IMR-90 (cell line): ENCODE results near the gene MT1H. TPM values are rescaled to one million over a fixed set of nuclear protein-coding genes. Genes with fewer than 3 reads are reported as not detected.

Experiments used
- ATAC-seq: fragments of 200-7000 bp; cut with Tn5 transposase; 2 replicates; pipeline ENCODE4 v1.9.1; 2020; ENCODE audit warnings: low read depth, mild to moderate bottlenecking, moderate library complexity
- BruUV-seq: library from RNA; stranded (reverse); fragments of 400-500 nt; replicated peaks from 2 replicates; lab custom pipeline; 2021; lab: Mats Ljungman, UMichigan
- CTCF ChIA-PET: fragments of 300-600 bp; formaldehyde crosslinking; extraction: SDS; loops from one replicate; lab custom pipeline; 2021; ENCODE audit warnings: antibody characterized with exemption; lab: Yijun Ruan, JAX
- POLR2A ChIA-PET: fragments of 300-600 bp; sonication (Branson Sonifier 250); formaldehyde crosslinking; loops from one replicate; lab custom pipeline; 2022; ENCODE audit warnings: antibody characterized with exemption; ENCODE audit not compliant: unreplicated experiment; lab: Charles Lee
- DNase-seq: peaks from one replicate; pipeline ENCODE4 v3.0.0; 2013
- H2AFZ ChIP-seq: replicated peaks from 2 replicates; pipeline ENCODE3; 2013; ENCODE audit warnings: low read length, mild to moderate bottlenecking; ENCODE audit not compliant: poor library complexity
- H2AK5ac ChIP-seq: 2 replicates; pipeline ENCODE4 v1.6.1; 2013; ENCODE audit warnings: low read depth, low read length, inconsistent platforms
- H2AK9ac ChIP-seq: replicated peaks from 2 replicates; pipeline ENCODE3; 2013; ENCODE audit warnings: mild to moderate bottlenecking, low read depth, low read length, moderate library complexity; ENCODE audit not compliant: poor library complexity
- H2BK120ac ChIP-seq: 2 replicates; pipeline ENCODE4 v1.6.1; 2013; ENCODE audit warnings: low read depth, low read length, inconsistent platforms
- H2BK15ac ChIP-seq: 3 replicates; pipeline ENCODE4 v1.6.1; 2013; ENCODE audit warnings: low read depth, low read length, inconsistent platforms
- H2BK20ac ChIP-seq: 2 replicates; pipeline ENCODE4 v1.6.1; 2013; ENCODE audit warnings: low read depth, mild to moderate bottlenecking, inconsistent platforms, low read length, moderate library complexity
- H2BK5ac ChIP-seq: 2 replicates; pipeline ENCODE4 v1.6.1; 2013; ENCODE audit warnings: mild to moderate bottlenecking, low read depth, low read length, inconsistent platforms; ENCODE audit not compliant: poor library complexity, severe bottlenecking
- H3K14ac ChIP-seq: replicated peaks from 2 replicates; pipeline ENCODE4 v1.6.1; 2013; ENCODE audit warnings: low read depth, low read length, inconsistent platforms
- H3K18ac ChIP-seq: 2 replicates; pipeline ENCODE4 v1.6.1; 2013; ENCODE audit warnings: low read depth, low read length, control low read depth
- H3K23ac ChIP-seq: 2 replicates; pipeline ENCODE4 v1.6.1; 2013; ENCODE audit warnings: low read depth, low read length, inconsistent platforms
- H3K27ac ChIP-seq: 2 replicates; pipeline ENCODE4 v1.5.1; 2013; ENCODE audit warnings: mild to moderate bottlenecking, control low read depth, low read length; ENCODE audit not compliant: insufficient read depth
- H3K27me3 ChIP-seq: 2 replicates; pipeline ENCODE4 v1.6.1; 2013; ENCODE audit warnings: low read length; ENCODE audit not compliant: control insufficient read depth, insufficient read depth
- H3K36me3 ChIP-seq: 2 replicates; pipeline ENCODE4 v1.6.1; 2013; ENCODE audit warnings: low read length, mixed read lengths; ENCODE audit not compliant: control insufficient read depth, insufficient read depth
- H3K4ac ChIP-seq: 2 replicates; pipeline ENCODE4 v1.6.1; 2013; ENCODE audit warnings: low read depth, low read length, inconsistent platforms
- H3K4me1 ChIP-seq: 2 replicates; pipeline ENCODE4 v1.6.1; 2013; ENCODE audit warnings: low read length, mixed read lengths; ENCODE audit not compliant: control insufficient read depth, insufficient read depth
- H3K4me2 ChIP-seq: 2 replicates; pipeline ENCODE4 v1.6.1; 2013; ENCODE audit warnings: low read depth, mild to moderate bottlenecking, control low read depth, low read length, moderate library complexity
- H3K4me3 ChIP-seq: 2 replicates; pipeline ENCODE4 v1.5.1; 2013; ENCODE audit warnings: low read depth, mild to moderate bottlenecking, control low read depth, low read length, moderate library complexity; ENCODE audit not compliant: insufficient read depth
- H3K56ac ChIP-seq: 2 replicates; pipeline ENCODE4 v1.6.1; 2013; ENCODE audit warnings: low read length, inconsistent platforms; ENCODE audit not compliant: insufficient read depth; ENCODE audit errors: extremely low read depth
- H3K79me1 ChIP-seq, 2 experiments: 2 replicates each; pipeline ENCODE4 v1.6.1; 2013; ENCODE audit warnings: low read length in 2 of 2, inconsistent platforms in 1 of 2, low read depth in 1 of 2
- H3K9ac ChIP-seq: 2 replicates; pipeline ENCODE4 v1.6.1; 2013; ENCODE audit warnings: low read depth, low read length, control low read depth
- H3K9me1 ChIP-seq: 2 replicates; pipeline ENCODE4 v1.6.1; 2013; ENCODE audit warnings: low read length, inconsistent platforms; ENCODE audit not compliant: insufficient read depth
- H3K9me3 ChIP-seq: 2 replicates; pipeline ENCODE4 v1.6.1; 2013; ENCODE audit warnings: low read length; ENCODE audit not compliant: control insufficient read depth, insufficient read depth
- H4K20me1 ChIP-seq: 2 replicates; pipeline ENCODE4 v1.6.1; 2013; ENCODE audit warnings: low read length, inconsistent platforms; ENCODE audit not compliant: insufficient read depth
- H4K5ac ChIP-seq: 2 replicates; pipeline ENCODE4 v1.6.1; 2013; ENCODE audit warnings: mild to moderate bottlenecking, low read depth, low read length, control low read depth
- H4K8ac ChIP-seq, 2 experiments: 2 replicates each; pipeline ENCODE4 v1.6.1; 2013; ENCODE audit warnings: low read depth in 2 of 2, low read length in 2 of 2, control low read depth in 1 of 2, inconsistent platforms in 1 of 2
- H4K91ac ChIP-seq: 2 replicates; pipeline ENCODE4 v1.6.1; 2013; ENCODE audit warnings: low read depth, low read length, inconsistent platforms; ENCODE audit not compliant: insufficient read depth
- BHLHE40 ChIP-seq: fragments of 150-350 bp; IDR thresholded peaks from 2 replicates; pipeline ENCODE4 v1.6.1; 2016; ENCODE audit warnings: mild to moderate bottlenecking, low read depth, low read length
- CEBPB ChIP-seq: IDR thresholded peaks from 2 replicates; pipeline ENCODE4 v1.6.1; 2012; ENCODE audit warnings: low read depth, low read length, improper control_type of control experiment
- CHD1 ChIP-seq: IDR thresholded peaks from 2 replicates; pipeline ENCODE4 v1.6.1; 2012; ENCODE audit warnings: low read depth, low read length, improper control_type of control experiment
- FOS ChIP-seq: fragments of 150-350 bp; IDR thresholded peaks from 2 replicates; pipeline ENCODE4 v1.6.1; 2016; ENCODE audit warnings: low read depth, low read length
- MAFK ChIP-seq: IDR thresholded peaks from 2 replicates; pipeline ENCODE4 v1.6.1; 2012; ENCODE audit warnings: low read depth, low read length, improper control_type of control experiment
- MAZ ChIP-seq: IDR thresholded peaks from 2 replicates; pipeline ENCODE4 v1.6.1; 2012; ENCODE audit warnings: low read depth, mild to moderate bottlenecking, low read length, improper control_type of control experiment, moderate library complexity, borderline replicate concordance
- MXI1 ChIP-seq: IDR thresholded peaks from 2 replicates; pipeline ENCODE4 v1.6.1; 2012; ENCODE audit warnings: low read depth, mild to moderate bottlenecking, low read length, moderate library complexity, borderline replicate concordance
- NFE2L2 ChIP-seq: fragments of 150-350 bp; IDR thresholded peaks from 2 replicates; pipeline ENCODE4 v1.6.1; 2016; ENCODE audit warnings: low read depth, mild to moderate bottlenecking, low read length
- POLR2A ChIP-seq: IDR thresholded peaks from 2 replicates; pipeline ENCODE4 v1.6.1; 2012; ENCODE audit warnings: mild to moderate bottlenecking, low read depth, low read length
- RAD21 ChIP-seq: IDR thresholded peaks from 2 replicates; pipeline ENCODE4 v1.6.1; 2012; ENCODE audit warnings: low read length, improper control_type of control experiment
- RCOR1 ChIP-seq: IDR thresholded peaks from 2 replicates; pipeline ENCODE4 v1.6.1; 2012; ENCODE audit warnings: mild to moderate bottlenecking, low read length, improper control_type of control experiment; ENCODE audit not compliant: insufficient replicate concordance
- RFX5 ChIP-seq: IDR thresholded peaks from 2 replicates; pipeline ENCODE4 v1.8.0; 2012; ENCODE audit warnings: low read depth, mild to moderate bottlenecking, low read length, moderate library complexity
- SMC3 ChIP-seq: fragments of 150-350 bp; IDR thresholded peaks from 2 replicates; pipeline ENCODE4 v1.6.1; 2016; ENCODE audit warnings: low read depth, mild to moderate bottlenecking, antibody characterized with exemption, low read length, moderate library complexity
- WGBS, 2 experiments: methylation state at CpG; one replicate each; pipeline versions ENCODE4 v1.1.5 to v1.1.7; 2013; ENCODE audit warnings: missing lambda C conversion rate in 2 of 2; ENCODE audit not compliant: insufficient read length in 1 of 2; ENCODE audit errors: extremely low coverage in 2 of 2; 5-methylcytosine and 5-hydroxymethylcytosine counted together
- dilution Hi-C: fragments of 300-500 bp; cut with HindIII; formaldehyde crosslinking; loops from one replicate; pipeline ENCODE4 v1.14.3; 2018; ENCODE audit warnings: low sequenced_read_pairs; ENCODE audit not compliant: unreplicated experiment
- in situ Hi-C: fragments of 300-500 bp; cut with MboI; formaldehyde crosslinking; loops from 3 replicates; pipeline ENCODE4 v1.14.3; 2019; ENCODE audit warnings: low sequenced_read_pairs, inconsistent platforms, mixed read lengths
- intact Hi-C: fragments of 100-400 bp; cut with micrococcal nuclease; formaldehyde crosslinking; loops from 2 replicates; pipeline ENCODE4 v1.10.0; 2022
- polyA plus RNA-seq, 3 experiments: library from polyadenylated mRNA; depleted of rRNA; stranded (reverse); fragments of >200 nt; gene quantifications; 2 replicates each; pipeline ENCODE4 v1.2.3, GENCODE V29; 2012; ENCODE audit warnings: low replicate concordance in 1 of 3
- total RNA-seq: library from RNA; depleted of rRNA; stranded (reverse); fragments of >200 nt; gene quantifications from 2 replicates; pipeline ENCODE4 v1.2.3, GENCODE V29; 2012
- TF ChIP-seq, protein P1 (sequence below): fragments of 150-350 bp; IDR thresholded peaks from 2 replicates; pipeline ENCODE4 v1.6.1; 2017; ENCODE audit warnings: mild to moderate bottlenecking, antibody characterized with exemption, low read length, low read depth
- TF ChIP-seq, protein P2 (sequence below): conservative IDR thresholded peaks from 2 replicates; pipeline ENCODE4 v1.5.1; 2012; ENCODE audit warnings: mild to moderate bottlenecking, low read depth, low read length, improper control_type of control experiment

Gene MT1H
- total and polyA plus RNA-seq, 2 of the 4 experiments (the other 2 are of a cell fraction) = not detected

DNA sequence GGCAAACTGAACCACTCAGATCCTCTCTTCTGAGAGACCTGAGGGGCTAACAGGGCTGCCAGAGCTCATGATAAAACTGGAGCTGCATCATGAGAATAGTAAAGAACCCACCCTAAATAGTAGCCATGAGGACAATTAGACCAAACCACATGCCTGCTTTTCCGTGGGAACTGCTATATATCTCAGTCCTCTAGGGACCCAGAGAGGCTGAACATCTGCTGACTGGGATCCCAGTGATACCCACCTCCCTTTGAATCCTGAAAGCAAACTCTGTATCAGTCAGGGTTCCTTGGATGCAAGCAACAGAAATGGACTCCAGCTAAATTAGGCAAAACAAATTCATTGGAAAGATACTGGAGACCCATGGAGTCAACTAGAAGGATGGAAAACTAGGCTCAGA is 19.1 kb downstream of the MT1H start:
- no TSS peak for BruUV-seq
- TF ChIP-seq RFX5 = no peak
- TF ChIP-seq, protein P1, sequence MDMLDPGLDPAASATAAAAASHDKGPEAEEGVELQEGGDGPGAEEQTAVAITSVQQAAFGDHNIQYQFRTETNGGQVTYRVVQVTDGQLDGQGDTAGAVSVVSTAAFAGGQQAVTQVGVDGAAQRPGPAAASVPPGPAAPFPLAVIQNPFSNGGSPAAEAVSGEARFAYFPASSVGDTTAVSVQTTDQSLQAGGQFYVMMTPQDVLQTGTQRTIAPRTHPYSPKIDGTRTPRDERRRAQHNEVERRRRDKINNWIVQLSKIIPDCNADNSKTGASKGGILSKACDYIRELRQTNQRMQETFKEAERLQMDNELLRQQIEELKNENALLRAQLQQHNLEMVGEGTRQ = no peak
- no peak for TF ChIP-seq NFE2L2
- no peak for TF ChIP-seq CHD1
- TF ChIP-seq CEBPB = no peak
- TF ChIP-seq MAFK = no peak
- no peak for TF ChIP-seq FOS
- TF ChIP-seq MAZ = no peak
- TF ChIP-seq BHLHE40 = no peak
- TF ChIP-seq MXI1 = no peak
- no peak for TF ChIP-seq SMC3
- no peak for TF ChIP-seq RAD21
- no peak for TF ChIP-seq POLR2A
- TF ChIP-seq, protein P2, sequence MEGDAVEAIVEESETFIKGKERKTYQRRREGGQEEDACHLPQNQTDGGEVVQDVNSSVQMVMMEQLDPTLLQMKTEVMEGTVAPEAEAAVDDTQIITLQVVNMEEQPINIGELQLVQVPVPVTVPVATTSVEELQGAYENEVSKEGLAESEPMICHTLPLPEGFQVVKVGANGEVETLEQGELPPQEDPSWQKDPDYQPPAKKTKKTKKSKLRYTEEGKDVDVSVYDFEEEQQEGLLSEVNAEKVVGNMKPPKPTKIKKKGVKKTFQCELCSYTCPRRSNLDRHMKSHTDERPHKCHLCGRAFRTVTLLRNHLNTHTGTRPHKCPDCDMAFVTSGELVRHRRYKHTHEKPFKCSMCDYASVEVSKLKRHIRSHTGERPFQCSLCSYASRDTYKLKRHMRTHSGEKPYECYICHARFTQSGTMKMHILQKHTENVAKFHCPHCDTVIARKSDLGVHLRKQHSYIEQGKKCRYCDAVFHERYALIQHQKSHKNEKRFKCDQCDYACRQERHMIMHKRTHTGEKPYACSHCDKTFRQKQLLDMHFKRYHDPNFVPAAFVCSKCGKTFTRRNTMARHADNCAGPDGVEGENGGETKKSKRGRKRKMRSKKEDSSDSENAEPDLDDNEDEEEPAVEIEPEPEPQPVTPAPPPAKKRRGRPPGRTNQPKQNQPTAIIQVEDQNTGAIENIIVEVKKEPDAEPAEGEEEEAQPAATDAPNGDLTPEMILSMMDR = no peak
- TF ChIP-seq RCOR1 = no peak

More for the DNA sequence above, 19.1 kb downstream of the MT1H start:
- H3K9me3 ChIP-seq = peaks cover 3% of the 10 kb centered on the region; the same call in 1 of the 2 replicates
- no peak overlapping the region for H2AK5ac ChIP-seq
- no peak overlapping the region for H3K18ac ChIP-seq
- intact Hi-C loops (loop anchor here (2.0 kb wide), 1 partner anchor 26 kb away; no protein-coding TSS in a partner anchor), in situ Hi-C loops (no loop called here), dilution Hi-C loops (no loop called here)
- H3K4me2 ChIP-seq = no peak overlapping the region
- no peaks in the 10 kb centered on the region for H3K27me3 ChIP-seq
- no peak overlapping the region for H2AK9ac ChIP-seq
- peaks cover 3% of the 10 kb centered on the region; the same call in 1 of the 2 replicates for H3K9me1 ChIP-seq
- no peak overlapping the region for H3K14ac ChIP-seq
- H3K56ac ChIP-seq = no peak overlapping the region
- H4K91ac ChIP-seq = no peak overlapping the region
- H2BK5ac ChIP-seq = no peak overlapping the region
- no peak overlapping the region for H2BK20ac ChIP-seq
- no peak overlapping the region for H2BK15ac ChIP-seq
- no peak overlapping the region for H3K23ac ChIP-seq
- no peak overlapping the region for H2BK120ac ChIP-seq
- no peak overlapping the region for H4K5ac ChIP-seq
- ChIA-PET POLR2A (no interaction called here), CTCF (interaction anchor here (0.7 kb wide), 1 partner anchor 112 kb away, joined by 3 read pairs; no protein-coding TSS in a partner anchor)
- no peak overlapping the region for H2AFZ ChIP-seq
- no peak overlapping the region for H4K8ac ChIP-seq
- ATAC-seq (no peak; the same call in 1 of the 2 replicates), DNase-seq (no peak)
- no peaks in the 10 kb centered on the region for H3K4me1 ChIP-seq
- no peaks in the 10 kb centered on the region for H3K79me1 ChIP-seq
- no peak overlapping the region for H3K4ac ChIP-seq
- H3K36me3 ChIP-seq = no peaks in the 10 kb centered on the region; the same call in 1 of the 2 replicates
- no peak overlapping the region for H3K27ac ChIP-seq
- H4K20me1 ChIP-seq = no peaks in the 10 kb centered on the region
- no peak overlapping the region for H3K4me3 ChIP-seq
- no peak overlapping the region for H3K9ac ChIP-seq
- WGBS, 2 experiments = no CpG with 5 or more reads among the region's 1 CpG
